Small intestine (tissue), 7 donors: ENCODE data around the gene SRA1. TPM values are rescaled to one million over a fixed set of nuclear protein-coding genes. Genes with fewer than 3 reads are reported as not detected.

Experiments
- DNase-seq, 2 donors: peaks; one replicate each; pipeline versions ENCODE4 v3.0.0 to v3.0.0-alpha.2; 2013
- FAIRE-seq: peaks from 2 replicates; lab custom pipeline; 2012; peaks lifted over from hg19 to GRCh38; lab: Jason Lieb, UNC
- H3K27ac ChIP-seq, 3 donors: one replicate each; pipeline ENCODE4 v1.5.1; 2013; ENCODE audit warnings: low read length in 2 of 3, mild to moderate bottlenecking in 2 of 3, control low read depth in 1 of 3, inconsistent platforms in 1 of 3, low read depth in 1 of 3, moderate library complexity in 1 of 3
- H3K27me3 ChIP-seq, 3 donors: one replicate each; pipeline ENCODE4 v1.6.1; 2013; ENCODE audit warnings: low read length in 3 of 3, inconsistent platforms in 1 of 3; ENCODE audit not compliant: control insufficient read depth in 3 of 3, insufficient read depth in 3 of 3
- H3K36me3 ChIP-seq, 3 donors: one replicate each; pipeline ENCODE4 v1.6.1; 2013; ENCODE audit warnings: low read length in 3 of 3, inconsistent platforms in 1 of 3, low read depth in 1 of 3, mild to moderate bottlenecking in 1 of 3, moderate library complexity in 1 of 3; ENCODE audit not compliant: control insufficient read depth in 3 of 3, insufficient read depth in 2 of 3
- H3K4me1 ChIP-seq, 3 donors: one replicate each; pipeline ENCODE4 v1.6.1; 2013; ENCODE audit warnings: low read length in 2 of 3, inconsistent platforms in 1 of 3, low read depth in 1 of 3, mild to moderate bottlenecking in 1 of 3, moderate library complexity in 1 of 3; ENCODE audit not compliant: control insufficient read depth in 3 of 3, insufficient read depth in 2 of 3
- H3K4me3 ChIP-seq, 3 donors: one replicate each; pipeline ENCODE4 v1.5.1; 2013; ENCODE audit warnings: low read length in 3 of 3, control low read depth in 1 of 3, inconsistent platforms in 1 of 3, low read depth in 1 of 3, mild to moderate bottlenecking in 1 of 3, moderate library complexity in 1 of 3
- H3K9me3 ChIP-seq, 2 donors: one replicate each; pipeline ENCODE4 v1.6.1; 2013; ENCODE audit warnings: low read depth in 1 of 2, low read length in 1 of 2; ENCODE audit not compliant: control insufficient read depth in 2 of 2, insufficient read depth in 1 of 2
- WGBS, 3 donors: extraction: QIAGEN DNeasy Blood & Tissue Kit; methylation state at CpG; one replicate each; pipeline ENCODE4 v1.1.7; 2013; 5-methylcytosine and 5-hydroxymethylcytosine counted together
- polyA plus RNA-seq, 4 donors: library from polyadenylated mRNA; stranded (reverse) in 3 of 4; unstranded in 1 of 4; fragments of 200-250 nt in 3 of 4; fragments of 120-200 nt in 1 of 4; gene quantifications; one replicate each; pipeline versions ENCODE4 v1.2.1 to v1.2.3, GENCODE V29; 2013
- donor health status: healthy with polysubstance abuse.
- donor health status: control.
- donor health status: control.
- donor health status: Bipolar disorder and iron deficiency.
- donor health status: healthy.

Gene SRA1
- polyA plus RNA-seq, 4 donors, result 19.0 to 49.9 (median 32.3) TPM

- Histone ChIP-seq H3K27ac (peak overlapping the region; percentile 82 to 99 (median 93)), H3K27me3 (no peaks in the 10 kb centered on the region), H3K4me1 (peaks cover 8 to 38% (median 20%) of the 10 kb centered on the region in 3 donors), H3K9me3 (no peaks in the 10 kb centered on the region), H3K4me3 (no peak overlapping the region), H3K36me3 (peaks cover 8 to 47% (median 9%) of the 10 kb centered on the region in 3 donors)
- FAIRE-seq, result no peak
- peak in 1 of 2 donors; percentile 75 for DNase-seq
- 13 to 40% (median 28%) methylated on average over 13 of the region's 13 CpGs for WGBS, 3 donors
Observed at GRCh38 chr5:140546851-140547507, 10.3 kb downstream of the SRA1 start.

- 96 to 99% (median 98%) methylated on average over 10 of the region's 10 CpGs for WGBS, 3 donors
- no peak overlapping the region for H3K4me3 ChIP-seq
- H3K27ac ChIP-seq, result peak overlapping the region in 1 of 3 donors; percentile 82
- H3K36me3 ChIP-seq, result peaks cover 5 to 39% (median 5%) of the 10 kb centered on the region in 3 donors
- H3K9me3 ChIP-seq, result no peaks in the 10 kb centered on the region
- FAIRE-seq (no peak), DNase-seq (no peak)
- peaks cover 8 to 38% (median 20%) of the 10 kb centered on the region in 3 donors for H3K4me1 ChIP-seq
- no peaks in the 10 kb centered on the region for H3K27me3 ChIP-seq
Observed at GRCh38 chr5:140545606-140546005, 11.7 kb downstream of the SRA1 start.

- Histone ChIP-seq H3K4me1 (peaks cover 8 to 38% (median 20%) of the 10 kb centered on the region in 3 donors), H3K4me3 (no peak overlapping the region), H3K9me3 (no peaks in the 10 kb centered on the region), H3K27me3 (no peaks in the 10 kb centered on the region), H3K27ac (no peak overlapping the region), H3K36me3 (peaks cover 0 to 34% (median 7%) of the 10 kb centered on the region in 3 donors)
- WGBS, 3 donors, result 96% methylated on average over 7 of the region's 7 CpGs
- DNase-seq (no peak), FAIRE-seq (no peak)
Observed at GRCh38 chr5:140544986-140545385, 12.3 kb downstream of the SRA1 start.

DNA sequence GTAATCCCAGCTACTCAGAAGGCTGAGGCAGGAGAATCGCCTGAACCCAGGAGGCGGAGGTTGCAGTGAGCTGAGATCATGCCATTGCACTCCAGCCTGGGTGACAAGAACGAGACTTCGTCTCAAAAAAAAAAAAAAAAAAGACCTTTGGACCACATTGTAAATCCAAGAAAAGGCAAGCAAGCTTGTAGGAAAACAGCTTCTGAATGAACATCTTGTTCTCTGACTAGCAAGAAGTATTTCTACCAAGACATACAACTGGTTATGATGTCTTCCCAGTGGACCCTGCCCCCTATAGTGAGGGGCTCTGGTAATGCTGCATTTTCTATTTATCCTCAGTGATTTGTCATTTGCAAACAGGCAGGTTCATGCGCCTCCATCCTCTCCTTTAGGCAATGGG is 14.3 kb downstream of the SRA1 start:
- Histone ChIP-seq H3K27ac (peak overlapping the region; percentile 24 to 80 (median 34)), H3K4me1 (peaks cover 0 to 27% (median 3%) of the 10 kb centered on the region in 3 donors), H3K36me3 (peaks cover 5 to 22% (median 11%) of the 10 kb centered on the region in 3 donors), H3K27me3 (no peaks in the 10 kb centered on the region), H3K4me3 (no peak overlapping the region), H3K9me3 (no peaks in the 10 kb centered on the region)
- FAIRE-seq (no peak), DNase-seq (peak; percentile 79)
- WGBS, 3 donors, result 30 to 65% (median 44%) methylated on average over 5 of the region's 5 CpGs

DNA sequence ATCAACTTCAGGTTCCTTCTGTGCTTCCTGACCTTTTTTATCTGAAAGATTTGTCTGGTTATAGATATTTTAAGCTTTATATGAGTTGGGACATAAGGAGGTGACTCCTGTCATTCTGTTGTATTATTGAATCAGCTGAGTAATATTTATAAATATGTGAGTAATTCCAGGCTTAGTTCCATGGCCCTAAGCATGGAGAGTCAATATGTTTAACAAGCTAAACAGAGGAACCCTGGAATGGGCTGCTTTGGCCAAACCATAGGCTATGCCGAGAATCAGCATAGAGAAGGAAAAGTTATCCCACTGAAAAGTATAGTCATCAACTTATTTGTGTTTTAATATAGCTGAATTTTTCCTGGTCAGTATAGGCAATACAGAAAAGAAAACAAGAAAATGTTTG is 17.0 kb downstream of the SRA1 start:
- WGBS, 3 donors, result 87 to 100% (median 90%) methylated on average over 1 of the region's 1 CpG
- Histone ChIP-seq H3K4me3 (no peak overlapping the region), H3K4me1 (peaks cover 0 to 10% (median 0%) of the 10 kb centered on the region in 3 donors), H3K27ac (no peak overlapping the region), H3K9me3 (no peaks in the 10 kb centered on the region), H3K27me3 (no peaks in the 10 kb centered on the region), H3K36me3 (peaks cover 6 to 32% (median 13%) of the 10 kb centered on the region in 3 donors)
- DNase-seq, result no peak
- no peak for FAIRE-seq

GRCh38 chr5:140524003-140524402 is 33.3 kb downstream of the SRA1 start:
- DNase-seq (no peak), FAIRE-seq (no peak)
- 81 to 89% (median 81%) methylated on average over 2 of the region's 2 CpGs for WGBS, 3 donors
- no peak overlapping the region for H3K4me3 ChIP-seq
- no peaks in the 10 kb centered on the region for H3K4me1 ChIP-seq
- no peak overlapping the region for H3K27ac ChIP-seq
- H3K27me3 ChIP-seq, result no peaks in the 10 kb centered on the region
- no peaks in the 10 kb centered on the region for H3K9me3 ChIP-seq
- H3K36me3 ChIP-seq, result peaks cover 21 to 29% (median 21%) of the 10 kb centered on the region in 3 donors

DNA sequence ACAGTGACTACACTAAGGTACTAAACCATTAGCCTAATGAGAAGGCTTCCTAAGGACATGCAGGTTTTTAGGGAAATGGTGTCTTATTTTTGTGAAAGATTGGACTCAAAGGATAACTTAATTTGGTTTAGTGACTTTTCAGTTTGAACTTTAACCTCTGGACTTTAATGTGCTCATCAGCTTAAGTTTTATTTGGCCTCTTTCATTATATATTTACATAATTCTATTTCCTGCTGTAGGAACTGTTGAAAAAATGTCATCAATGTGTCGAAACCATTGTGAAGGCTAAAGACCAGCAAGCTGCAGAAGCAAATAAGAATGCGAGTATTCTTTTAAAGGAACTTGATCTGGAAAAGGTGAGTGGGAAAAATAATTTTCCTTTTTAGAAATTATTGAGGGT is 44.1 kb downstream of the SRA1 start:
- no peak for FAIRE-seq
- DNase-seq, result no peak
- H3K36me3 ChIP-seq, result peaks cover 4 to 42% (median 27%) of the 10 kb centered on the region in 3 donors

DNA sequence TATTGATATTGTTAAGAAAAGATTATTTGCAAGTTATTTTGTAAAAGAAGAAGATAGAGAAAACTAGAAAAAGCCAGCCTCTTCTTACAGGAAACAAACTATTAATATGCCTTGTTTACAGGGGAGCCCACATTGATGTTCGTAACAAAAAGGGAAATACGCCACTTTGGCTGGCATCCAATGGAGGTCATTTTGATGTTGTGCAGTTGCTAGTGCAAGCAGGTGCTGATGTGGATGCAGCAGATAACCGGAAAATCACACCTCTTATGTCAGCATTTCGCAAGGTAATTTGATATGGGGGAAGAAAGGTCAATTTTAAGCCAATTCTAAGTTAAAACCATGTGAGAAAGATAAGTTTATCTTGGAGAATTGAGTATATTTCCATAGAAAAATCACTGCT is 47.4 kb downstream of the SRA1 start:
- WGBS, 3 donors, result 71 to 72% (median 71%) methylated on average over 4 of the region's 4 CpGs
- Histone ChIP-seq H3K27me3 (no peaks in the 10 kb centered on the region), H3K4me3 (no peak overlapping the region), H3K36me3 (peaks cover 4 to 51% (median 31%) of the 10 kb centered on the region in 3 donors), H3K9me3 (peaks cover 0 to 4% of the 10 kb centered on the region in 2 donors), H3K27ac (no peak overlapping the region), H3K4me1 (no peaks in the 10 kb centered on the region)
- no peak for FAIRE-seq
- no peak for DNase-seq

More for the DNA sequence above, 44.1 kb downstream of the SRA1 start:
- Histone ChIP-seq H3K27me3 (no peaks in the 10 kb centered on the region), H3K4me3 (no peak overlapping the region), H3K27ac (no peak overlapping the region), H3K4me1 (no peaks in the 10 kb centered on the region), H3K9me3 (peaks cover 0 to 6% of the 10 kb centered on the region in 2 donors)
- 89 to 96% (median 94%) methylated on average over 2 of the region's 2 CpGs for WGBS, 3 donors
